Parathyroid adenoma (tissue), 2 donors: ENCODE data around the gene WDR89.
A peak's percentile ranks its signal among the peaks of the same experiment; 100 is the strongest.

Experiments
- H2AFZ ChIP-seq: fragments of 300-600 bp; sonication (generic); one replicate; pipeline ENCODE4 v1.7.0; 2017; ENCODE audit warnings: antibody characterized with exemption, mild to moderate bottlenecking
- H3K27ac ChIP-seq: fragments of 300-600 bp; sonication (generic); one replicate; pipeline ENCODE4 v1.7.0; 2017
- H3K27me3 ChIP-seq: fragments of 300-600 bp; sonication (generic); one replicate; pipeline ENCODE4 v1.7.0; 2017; ENCODE audit warnings: low read length; ENCODE audit not compliant: control insufficient read depth, insufficient read depth
- H3K36me3 ChIP-seq: fragments of 300-600 bp; sonication (generic); one replicate; pipeline ENCODE4 v1.7.0; 2017; ENCODE audit warnings: low read length; ENCODE audit not compliant: control insufficient read depth, insufficient read depth
- H3K4me1 ChIP-seq: fragments of 300-600 bp; sonication (generic); one replicate; pipeline ENCODE4 v1.7.0; 2017; ENCODE audit warnings: control low read depth
- H3K4me2 ChIP-seq: fragments of 300-600 bp; sonication (generic); one replicate; pipeline ENCODE4 v1.7.0; 2017; ENCODE audit warnings: low read length
- H3K4me3 ChIP-seq: fragments of 300-600 bp; sonication (generic); one replicate; pipeline ENCODE4 v1.7.0; 2017; ENCODE audit warnings: low read depth, low read length
- H3K79me2 ChIP-seq: fragments of 300-600 bp; sonication (generic); one replicate; pipeline ENCODE4 v1.7.0; 2017; ENCODE audit warnings: control low read depth
- H3K9ac ChIP-seq: fragments of 300-600 bp; sonication (generic); one replicate; pipeline ENCODE4 v1.7.0; 2017; ENCODE audit warnings: mild to moderate bottlenecking
- H3K9me3 ChIP-seq: fragments of 300-600 bp; sonication (generic); one replicate; pipeline ENCODE4 v1.7.0; 2017; ENCODE audit warnings: low read length; ENCODE audit not compliant: control insufficient read depth
- CTCF ChIP-seq: fragments of 300-600 bp; sonication (generic); IDR thresholded peaks from one replicate; pipeline ENCODE4 v1.7.0; 2017; ENCODE audit warnings: antibody characterized with exemption, mild to moderate bottlenecking
- donor health status: primary hyperparathyroidism.

Gene WDR89

GRCh38 chr14:63656194-63656593 is 14.5 kb upstream of the WDR89 start:
- Histone ChIP-seq H3K4me1 (no peaks in the 10 kb centered on the region), H3K36me3 (no peaks in the 10 kb centered on the region), H3K27ac (peak overlapping the region; percentile 5), H3K4me3 (no peak overlapping the region), H3K9ac (no peak overlapping the region), H2AFZ (peak overlapping the region; percentile 59), H3K27me3 (no peaks in the 10 kb centered on the region), H3K9me3 (no peaks in the 10 kb centered on the region), H3K4me2 (no peak overlapping the region), H3K79me2 (no peaks in the 10 kb centered on the region)
- TF ChIP-seq CTCF = no peak

GRCh38 chr14:63654936-63655335 is 13.3 kb upstream of the WDR89 start:
- H3K4me2 ChIP-seq = no peak overlapping the region
- H2AFZ ChIP-seq = no peak overlapping the region
- H3K27ac ChIP-seq = no peak overlapping the region
- H3K36me3 ChIP-seq = no peaks in the 10 kb centered on the region
- no peaks in the 10 kb centered on the region for H3K27me3 ChIP-seq
- no peaks in the 10 kb centered on the region for H3K9me3 ChIP-seq
- H3K9ac ChIP-seq = no peak overlapping the region
- no peak for TF ChIP-seq CTCF
- no peaks in the 10 kb centered on the region for H3K79me2 ChIP-seq
- H3K4me3 ChIP-seq = no peak overlapping the region
- no peaks in the 10 kb centered on the region for H3K4me1 ChIP-seq

- Histone ChIP-seq H3K27me3 (no peaks in the 10 kb centered on the region), H3K4me2 (no peak overlapping the region), H3K79me2 (no peaks in the 10 kb centered on the region), H3K4me1 (no peaks in the 10 kb centered on the region), H3K4me3 (no peak overlapping the region), H3K9me3 (no peaks in the 10 kb centered on the region), H3K27ac (no peak overlapping the region), H2AFZ (no peak overlapping the region), H3K36me3 (no peaks in the 10 kb centered on the region), H3K9ac (no peak overlapping the region)
- no peak for TF ChIP-seq CTCF
These were observed 12.7 kb upstream of the WDR89 start for GRCh38 chr14:63654346-63654745.

- TF ChIP-seq CTCF = no peak
- H3K27ac ChIP-seq = no peak overlapping the region
- H3K79me2 ChIP-seq = no peaks in the 10 kb centered on the region
- H3K27me3 ChIP-seq = no peaks in the 10 kb centered on the region
- no peak overlapping the region for H3K4me3 ChIP-seq
- no peaks in the 10 kb centered on the region for H3K36me3 ChIP-seq
- no peak overlapping the region for H2AFZ ChIP-seq
- peaks cover 6% of the 10 kb centered on the region for H3K4me1 ChIP-seq
- H3K9me3 ChIP-seq = no peaks in the 10 kb centered on the region
- H3K4me2 ChIP-seq = no peak overlapping the region
- no peak overlapping the region for H3K9ac ChIP-seq
These were observed 10.7 kb upstream of the WDR89 start for GRCh38 chr14:63652406-63652805.

- H3K27ac ChIP-seq = no peak overlapping the region
- no peaks in the 10 kb centered on the region for H3K27me3 ChIP-seq
- H3K4me2 ChIP-seq = no peak overlapping the region
- H3K4me1 ChIP-seq = peaks cover 6% of the 10 kb centered on the region
- H3K9ac ChIP-seq = no peak overlapping the region
- no peak overlapping the region for H2AFZ ChIP-seq
- no peak overlapping the region for H3K4me3 ChIP-seq
- no peaks in the 10 kb centered on the region for H3K79me2 ChIP-seq
- H3K36me3 ChIP-seq = no peaks in the 10 kb centered on the region
- no peak for TF ChIP-seq CTCF
- H3K9me3 ChIP-seq = no peaks in the 10 kb centered on the region
These were observed 8.7 kb upstream of the WDR89 start for GRCh38 chr14:63650256-63650952.
